Stomach (tissue), 4 donors: ENCODE data around the gene NOTO.

ENCODE experiments used
- EP300 ChIP-seq: sonication (generic); formaldehyde crosslinking; IDR thresholded peaks from one replicate; pipeline ENCODE4 v1.6.1; 2017; ENCODE audit warnings: antibody characterized with exemption
- POLR2A ChIP-seq, 4 donors: fragments of 450-650 bp; IDR thresholded peaks; one replicate each; pipeline ENCODE4 v1.6.1; 2016; ENCODE audit warnings: antibody characterized with exemption in 4 of 4, control low read depth in 2 of 4, mild to moderate bottlenecking in 1 of 4, moderate library complexity in 1 of 4
- POLR2AphosphoS5 ChIP-seq, 3 donors: sonication (generic); formaldehyde crosslinking; IDR thresholded peaks; one replicate each; pipeline ENCODE4 v1.6.1; 2016; ENCODE audit warnings: antibody characterized with exemption in 3 of 3
- TF ChIP-seq, protein P1 (sequence below), 7 experiments: fragments of 450-650 bp in 4 of 7; fragments of 200-600 bp in 3 of 7; sonication (generic) in 3 of 7; IDR thresholded peaks; one replicate each; pipeline ENCODE4 v1.5.1; 2016 to 2019; ENCODE audit warnings: antibody characterized with exemption in 7 of 7, control low read depth in 2 of 7, mild to moderate bottlenecking in 1 of 7

DNA sequence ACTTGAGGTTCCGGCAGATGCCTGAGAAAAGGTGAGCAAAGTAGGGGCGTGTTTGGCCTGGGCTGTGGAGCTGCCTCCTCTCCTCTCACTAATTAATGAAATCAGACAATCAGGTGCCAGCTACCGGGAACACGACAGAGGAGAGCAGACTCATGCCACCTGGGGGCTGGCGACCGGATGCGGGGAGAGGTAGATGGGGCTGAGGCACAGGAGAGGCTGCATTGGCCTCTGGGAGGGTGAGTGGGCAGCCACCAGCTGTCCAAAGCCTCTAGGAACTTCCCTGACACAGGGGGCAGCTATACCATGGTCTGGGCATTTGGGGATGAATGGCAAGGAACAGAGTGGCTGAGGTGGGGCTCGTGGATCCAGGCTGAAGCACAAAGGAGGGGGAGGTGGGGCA, 56.9 kb downstream of the NOTO start:
- TF ChIP-seq, protein P1, sequence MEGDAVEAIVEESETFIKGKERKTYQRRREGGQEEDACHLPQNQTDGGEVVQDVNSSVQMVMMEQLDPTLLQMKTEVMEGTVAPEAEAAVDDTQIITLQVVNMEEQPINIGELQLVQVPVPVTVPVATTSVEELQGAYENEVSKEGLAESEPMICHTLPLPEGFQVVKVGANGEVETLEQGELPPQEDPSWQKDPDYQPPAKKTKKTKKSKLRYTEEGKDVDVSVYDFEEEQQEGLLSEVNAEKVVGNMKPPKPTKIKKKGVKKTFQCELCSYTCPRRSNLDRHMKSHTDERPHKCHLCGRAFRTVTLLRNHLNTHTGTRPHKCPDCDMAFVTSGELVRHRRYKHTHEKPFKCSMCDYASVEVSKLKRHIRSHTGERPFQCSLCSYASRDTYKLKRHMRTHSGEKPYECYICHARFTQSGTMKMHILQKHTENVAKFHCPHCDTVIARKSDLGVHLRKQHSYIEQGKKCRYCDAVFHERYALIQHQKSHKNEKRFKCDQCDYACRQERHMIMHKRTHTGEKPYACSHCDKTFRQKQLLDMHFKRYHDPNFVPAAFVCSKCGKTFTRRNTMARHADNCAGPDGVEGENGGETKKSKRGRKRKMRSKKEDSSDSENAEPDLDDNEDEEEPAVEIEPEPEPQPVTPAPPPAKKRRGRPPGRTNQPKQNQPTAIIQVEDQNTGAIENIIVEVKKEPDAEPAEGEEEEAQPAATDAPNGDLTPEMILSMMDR (IDR thresholded peaks at IDR 0.05), result no peak
- no peak for TF ChIP-seq POLR2A (IDR thresholded peaks at IDR 0.05)
- no peak for TF ChIP-seq EP300
- TF ChIP-seq POLR2AphosphoS5 (IDR thresholded peaks at IDR 0.05), result no peak
